Psoas muscle (tissue), 8 donors: ENCODE measurements around the gene MCTP2. TPM values are rescaled to one million over a fixed set of nuclear protein-coding genes. Genes with fewer than 3 reads are reported as not detected.

Experiments
- ATAC-seq, 4 donors: fragments of 200-7000 bp; cut with Tn5 transposase; one replicate each; pipeline ENCODE4 v1.9.1; 2020; ENCODE audit warnings: moderate library complexity in 3 of 4, mild to moderate bottlenecking in 2 of 4
- DNase-seq, 2 donors: peaks; one replicate each; pipeline ENCODE4 v3.0.0-alpha.2; 2020
- H3K27ac ChIP-seq: fragments of 200-600 bp; one replicate; pipeline ENCODE4 v1.8.0; 2022
- H3K27me3 ChIP-seq, 3 donors: fragments of 200-600 bp in 1 of 3; one replicate each; pipeline versions ENCODE4 v1.6.1 to v1.8.0; 2013 to 2022; ENCODE audit warnings: low read length in 2 of 3, mild to moderate bottlenecking in 2 of 3, moderate library complexity in 1 of 3; ENCODE audit not compliant: insufficient read depth in 3 of 3
- H3K36me3 ChIP-seq, 2 donors: fragments of 200-600 bp in 1 of 2; one replicate each; pipeline versions ENCODE4 v1.6.1 to v1.8.0; 2013 to 2022; ENCODE audit warnings: low read depth in 1 of 2, mild to moderate bottlenecking in 1 of 2, moderate library complexity in 1 of 2; ENCODE audit not compliant: insufficient read depth in 1 of 2
- H3K4me1 ChIP-seq: fragments of 200-600 bp; one replicate; pipeline ENCODE4 v1.8.0; 2022
- H3K4me3 ChIP-seq: fragments of 200-600 bp; one replicate; pipeline ENCODE4 v1.8.0; 2022; ENCODE audit warnings: mild to moderate bottlenecking
- H3K9me3 ChIP-seq: fragments of 200-600 bp; one replicate; pipeline ENCODE4 v1.8.0; 2022
- WGBS, 3 donors: extraction: QIAGEN DNeasy Blood & Tissue Kit; methylation state at CpG; one replicate each; pipeline versions ENCODE4 v1.1.6 to v1.1.7; 2013; 5-methylcytosine and 5-hydroxymethylcytosine counted together
- intact Hi-C, 2 donors: fragments of 100-400 bp; cut with DNase I; formaldehyde crosslinking; loops; one replicate each; pipeline versions ENCODE4 v1.11.0 to v1.14.2; 2022
- polyA plus RNA-seq, 3 donors: library from polyadenylated mRNA; stranded (reverse); fragments of 200-250 nt; gene quantifications; one replicate each; pipeline ENCODE4 v1.2.3, GENCODE V29; 2013
- total RNA-seq, 4 donors: library from RNA; stranded (reverse); fragmentation: NEBNext Ultra II Directional in 2 of 4; extraction: Animal tissue kit (Norgen Biotek cat#: 25700) in 2 of 4; gene quantifications; one replicate each; pipeline versions ENCODE4 v1.2.1 to v1.2.4, GENCODE V29; 2021 to 2023
- TF ChIP-seq, protein P1 (sequence below): fragments of 200-600 bp; IDR thresholded peaks from one replicate; pipeline ENCODE4 v1.8.0; 2022; ENCODE audit warnings: antibody characterized with exemption
- donor health status: healthy with polysubstance abuse.
- donor health status: DM: no; HTN: no; CAD: no; lungs with moderate emphysema.
- donor health status: Bipolar disorder and iron deficiency.
- donor health status: healthy.
- donor health status: DM: yes; HTN: yes; CAD: no.
- donor health status: DM: no; HTN: no; CAD: no.
- donor health status: DM: no; HTN: no; CAD: no.
- donor health status: DM: yes; HTN: yes; CAD: no.

Gene MCTP2
- total and polyA plus RNA-seq, 7 donors, result 0.01 to 1.1 (median 0.33) TPM; not detected in 1

DNA sequence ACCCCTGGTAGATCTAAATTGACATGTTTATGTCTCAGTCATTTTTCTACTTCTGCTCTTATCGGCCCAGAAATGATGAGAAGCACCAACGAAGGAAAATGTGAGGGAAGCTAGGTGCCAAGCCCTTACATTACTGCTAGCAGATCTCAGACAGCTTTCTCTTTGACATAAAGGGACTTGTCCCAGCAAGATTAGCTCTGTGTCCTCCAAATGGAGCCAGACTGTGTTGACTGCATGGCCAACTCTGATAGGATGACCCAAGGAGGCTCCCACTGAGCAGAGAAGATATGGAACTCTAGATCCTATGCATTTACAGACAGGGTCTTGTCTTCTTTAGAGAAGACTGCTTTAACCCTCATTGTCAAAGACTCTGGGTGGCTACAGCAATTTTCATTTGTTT, 2.8 kb upstream of the MCTP2 start:
- TF ChIP-seq, protein P1, sequence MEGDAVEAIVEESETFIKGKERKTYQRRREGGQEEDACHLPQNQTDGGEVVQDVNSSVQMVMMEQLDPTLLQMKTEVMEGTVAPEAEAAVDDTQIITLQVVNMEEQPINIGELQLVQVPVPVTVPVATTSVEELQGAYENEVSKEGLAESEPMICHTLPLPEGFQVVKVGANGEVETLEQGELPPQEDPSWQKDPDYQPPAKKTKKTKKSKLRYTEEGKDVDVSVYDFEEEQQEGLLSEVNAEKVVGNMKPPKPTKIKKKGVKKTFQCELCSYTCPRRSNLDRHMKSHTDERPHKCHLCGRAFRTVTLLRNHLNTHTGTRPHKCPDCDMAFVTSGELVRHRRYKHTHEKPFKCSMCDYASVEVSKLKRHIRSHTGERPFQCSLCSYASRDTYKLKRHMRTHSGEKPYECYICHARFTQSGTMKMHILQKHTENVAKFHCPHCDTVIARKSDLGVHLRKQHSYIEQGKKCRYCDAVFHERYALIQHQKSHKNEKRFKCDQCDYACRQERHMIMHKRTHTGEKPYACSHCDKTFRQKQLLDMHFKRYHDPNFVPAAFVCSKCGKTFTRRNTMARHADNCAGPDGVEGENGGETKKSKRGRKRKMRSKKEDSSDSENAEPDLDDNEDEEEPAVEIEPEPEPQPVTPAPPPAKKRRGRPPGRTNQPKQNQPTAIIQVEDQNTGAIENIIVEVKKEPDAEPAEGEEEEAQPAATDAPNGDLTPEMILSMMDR, result no peak
- no peak overlapping the region for H3K27ac ChIP-seq
- H3K9me3 ChIP-seq, result no peaks in the 10 kb centered on the region
- no peak for ATAC-seq
- H3K4me3 ChIP-seq, result no peak overlapping the region
- no peaks in the 10 kb centered on the region for H3K36me3 ChIP-seq
- H3K4me1 ChIP-seq, result no peaks in the 10 kb centered on the region
- no peak for DNase-seq
- peaks cover 3 to 29% (median 6%) of the 10 kb centered on the region in 3 donors for H3K27me3 ChIP-seq
- WGBS, 3 donors, result 79 to 94% (median 83%) methylated on average over 2 of the region's 2 CpGs
- intact Hi-C loops, result no loop called here

DNA sequence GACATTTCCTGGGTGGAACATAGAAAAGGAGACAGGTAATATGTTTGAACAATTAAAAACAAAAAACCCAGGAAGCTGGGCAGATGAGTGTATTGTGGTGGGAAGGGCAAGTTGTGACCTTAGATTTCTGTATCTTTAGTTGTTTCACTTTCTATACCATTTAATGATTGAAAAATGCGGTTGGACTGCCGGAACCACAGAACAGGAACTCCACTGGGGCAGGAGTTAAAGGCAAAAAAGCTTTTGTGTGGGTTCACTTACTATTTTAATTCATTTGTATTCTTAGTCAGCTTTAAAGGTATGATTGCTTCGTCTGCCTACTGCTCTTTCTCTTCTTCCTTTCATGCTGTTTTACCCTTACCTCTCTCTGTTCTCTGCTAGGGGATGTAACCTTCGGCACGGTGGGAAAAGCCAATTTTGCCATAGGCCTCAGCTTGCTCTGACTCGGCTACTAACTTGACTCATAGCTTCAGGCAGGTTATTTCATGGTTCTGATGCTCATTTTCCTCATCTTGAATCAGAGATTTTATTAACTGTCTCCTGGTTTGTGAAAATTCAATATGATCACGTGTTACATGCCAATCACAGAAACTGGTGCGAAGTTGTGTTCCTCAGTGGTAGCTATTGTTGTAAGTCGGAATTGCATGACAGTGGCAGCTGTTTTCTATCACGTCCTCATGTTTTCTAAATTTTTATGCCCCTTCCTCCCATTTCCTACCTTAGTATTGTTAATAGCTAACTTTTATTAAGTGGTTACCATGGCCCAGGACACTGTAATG, 1.6 kb upstream of the MCTP2 start:
- Histone ChIP-seq H3K27ac (no peak overlapping the region), H3K36me3 (no peaks in the 10 kb centered on the region), H3K27me3 (peaks cover 3 to 29% (median 6%) of the 10 kb centered on the region in 3 donors), H3K4me1 (no peaks in the 10 kb centered on the region), H3K9me3 (no peaks in the 10 kb centered on the region), H3K4me3 (no peak overlapping the region)
- 85 to 89% (median 85%) methylated on average over 10 of the region's 10 CpGs for WGBS, 3 donors
- no peak for DNase-seq
- TF ChIP-seq, protein P1, result no peak
- intact Hi-C loops, result no loop called here
- no peak for ATAC-seq

DNA sequence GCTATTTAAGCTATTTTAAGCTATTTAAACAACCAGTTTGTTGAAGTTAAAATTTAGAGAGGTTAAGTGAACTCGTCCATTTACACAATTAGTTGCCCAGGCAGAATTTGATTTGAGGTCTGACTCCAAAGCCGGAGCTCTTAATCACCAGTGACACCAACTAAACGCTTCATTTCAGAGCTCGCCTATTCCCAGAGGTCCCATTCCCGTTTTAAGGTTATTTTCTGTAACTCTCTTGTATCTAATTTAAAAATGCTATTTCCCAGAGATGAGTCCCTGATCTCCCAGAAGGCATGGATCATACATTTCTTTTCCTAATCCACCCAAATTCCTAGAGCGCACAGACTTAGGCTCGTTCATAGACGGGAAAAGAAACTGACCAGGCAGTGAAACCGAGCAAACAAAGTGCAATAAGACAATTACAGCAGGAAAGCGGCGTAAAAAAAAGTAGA, 904 bp upstream of the MCTP2 start:
- Histone ChIP-seq H3K4me3 (peak overlapping the region; percentile 61), H3K36me3 (no peaks in the 10 kb centered on the region), H3K4me1 (no peaks in the 10 kb centered on the region), H3K27me3 (peaks cover 3 to 29% (median 6%) of the 10 kb centered on the region in 3 donors), H3K9me3 (no peaks in the 10 kb centered on the region), H3K27ac (no peak overlapping the region)
- intact Hi-C loops, result no loop called here
- TF ChIP-seq, protein P1, result no peak
- DNase-seq, result no peak
- no peak for ATAC-seq
- WGBS, 3 donors, result 31 to 33% (median 31%) methylated on average over 11 of the region's 11 CpGs

DNA sequence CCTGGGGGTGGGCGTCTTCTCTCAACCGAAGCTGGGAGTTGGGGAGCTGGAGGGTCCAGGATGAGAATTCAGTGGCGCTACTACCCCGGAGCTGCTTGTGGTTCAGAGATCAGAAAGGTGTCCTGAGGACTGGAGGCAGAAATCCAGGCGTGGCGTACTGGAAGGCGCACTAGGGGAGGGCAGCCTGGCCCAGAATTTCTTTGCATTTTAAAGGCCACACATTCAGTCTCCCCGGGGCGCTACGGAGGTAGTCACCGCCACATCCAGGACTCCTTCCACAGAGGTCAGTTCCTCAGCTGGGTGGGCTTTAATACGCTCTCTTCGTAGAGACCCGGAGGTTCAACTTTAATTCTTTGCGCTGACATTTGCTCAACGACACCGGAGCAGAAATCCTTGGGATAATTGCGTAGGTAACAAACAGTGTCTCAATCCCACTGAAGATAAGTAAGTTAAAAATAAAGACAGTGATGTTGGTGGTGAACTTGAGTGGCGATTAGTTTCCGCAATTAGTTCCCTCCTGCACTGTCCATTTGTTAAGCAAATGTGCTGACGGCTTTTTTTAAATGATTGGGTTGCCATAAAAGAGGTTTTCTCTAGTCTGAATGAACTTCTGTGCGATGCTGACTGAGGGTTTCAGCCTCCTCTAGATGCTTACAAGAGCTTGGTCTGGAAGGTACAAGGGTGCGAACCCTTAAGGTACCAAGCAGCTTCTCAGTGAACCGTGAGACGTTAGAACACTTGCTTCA, 535 bp downstream of the MCTP2 start:
- Histone ChIP-seq H3K9me3 (no peaks in the 10 kb centered on the region), H3K36me3 (no peaks in the 10 kb centered on the region), H3K27ac (no peak overlapping the region), H3K4me3 (peak overlapping the region; percentile 61), H3K4me1 (no peaks in the 10 kb centered on the region), H3K27me3 (peaks cover 3 to 29% (median 6%) of the 10 kb centered on the region in 3 donors)
- DNase-seq (peak in 1 of 2 donors; percentile 46), ATAC-seq (peak in 1 of 4 donors; percentile 22)
- intact Hi-C loops, result no loop called here
- 9% methylated on average over 25 of the region's 25 CpGs for WGBS, 3 donors
- TF ChIP-seq, protein P1, result no peak
